Activated CD4-positive, alpha-beta T cell treated with anti-CD3 and anti-CD28 coated beads for 48 hours (primary cell): ENCODE data around the gene CDH16.
"Not testable (repeated sequence)": the region's sequence is repeated elsewhere in the genome, so short reads cannot be mapped to it uniquely, and the experiment has no call there.

Source experiments
- DNase-seq: peaks from one replicate; pipeline ENCODE4 v3.0.0-alpha.2; 2020

CDH16 gene

GRCh38 chr16:66908116-66908515, 10.6 kb downstream of the CDH16 start:
- DNase-seq = no peak

- DNase-seq = no peak
Measured at GRCh38 chr16:66906916-66907836, 11.5 kb downstream of the CDH16 start.

- DNase-seq = peak; percentile 70
Measured at GRCh38 chr16:66905633-66906539, 12.8 kb downstream of the CDH16 start.

GRCh38 chr16:66904846-66905632, 13.6 kb downstream of the CDH16 start:
- DNase-seq = no peak

- no peak for DNase-seq
Measured at GRCh38 chr16:66904428-66904845, 14.2 kb downstream of the CDH16 start.

GRCh38 chr16:66903544-66904427, 14.9 kb downstream of the CDH16 start:
- DNase-seq = no peak

GRCh38 chr16:66902648-66903543, 15.8 kb downstream of the CDH16 start:
- no peak for DNase-seq

GRCh38 chr16:66901626-66902025, 17.1 kb downstream of the CDH16 start:
- no peak for DNase-seq

GRCh38 chr16:66900721-66901441, 17.8 kb downstream of the CDH16 start:
- DNase-seq = no peak

- DNase-seq = no peak
Measured at GRCh38 chr16:66899945-66900710, 18.6 kb downstream of the CDH16 start.

- no peak for DNase-seq
Measured at GRCh38 chr16:66899310-66899944, 19.3 kb downstream of the CDH16 start.

- DNase-seq = no peak
Measured at GRCh38 chr16:66898933-66899309, 19.8 kb downstream of the CDH16 start.

- DNase-seq = no peak
Measured at GRCh38 chr16:66898207-66898606, 20.5 kb downstream of the CDH16 start.

- DNase-seq = not testable (repeated sequence)
Measured at GRCh38 chr16:66896682-66897081, 22.0 kb downstream of the CDH16 start.

- DNase-seq = no peak
Measured at GRCh38 chr16:66895999-66896398, 22.7 kb downstream of the CDH16 start.

GRCh38 chr16:66895689-66895979, 23.1 kb downstream of the CDH16 start:
- DNase-seq = no peak

- DNase-seq = peak; percentile 72
Measured at GRCh38 chr16:66894948-66895688, 23.6 kb downstream of the CDH16 start.

- DNase-seq = no peak
Measured at GRCh38 chr16:66894055-66894454, 24.6 kb downstream of the CDH16 start.
